H1 (cell line): ENCODE data around the gene TGFBI. TPM values are rescaled to one million over a fixed set of nuclear protein-coding genes. Genes with fewer than 3 reads are reported as not detected.

Experiments
- CTCF ChIA-PET: fragments of 300-600 bp; sonication (Branson Sonifier 250); formaldehyde crosslinking; loops from one replicate; lab custom pipeline; 2021; ENCODE audit not compliant: partially characterized antibody; lab: Charles Lee
- POLR2A ChIA-PET: fragments of 300-600 bp; sonication (Branson Sonifier 250); formaldehyde crosslinking; loops from one replicate; lab custom pipeline; 2021; ENCODE audit warnings: inconsistent platforms; ENCODE audit not compliant: partially characterized antibody; lab: Charles Lee
- DNase-seq, 2 experiments: peaks; one replicate each; pipeline versions ENCODE4 v3.0.0 to v3.0.0-alpha.2; 2010 to 2022; ENCODE audit warnings: low spot score in 2 of 2, low read depth in 1 of 2, mixed read lengths in 1 of 2
- FAIRE-seq: peaks from 2 replicates; lab custom pipeline; 2011; peaks lifted over from hg19 to GRCh38; lab: Jason Lieb, UNC
- H2AFZ ChIP-seq: 2 replicates; pipeline ENCODE4 v1.8.1; 2012; ENCODE audit warnings: low read length, inconsistent platforms
- H2AK5ac ChIP-seq: 2 replicates; pipeline ENCODE4 v1.6.1; 2013; ENCODE audit warnings: low read depth, low read length
- H2BK120ac ChIP-seq: replicated peaks from 2 replicates; pipeline ENCODE3; 2013; ENCODE audit warnings: low read depth, low read length, inconsistent platforms
- H2BK12ac ChIP-seq: 2 replicates; pipeline ENCODE4 v1.6.1; 2013; ENCODE audit warnings: low read depth, low read length
- H2BK15ac ChIP-seq: 2 replicates; pipeline ENCODE4 v1.6.1; 2013; ENCODE audit warnings: low read length
- H2BK20ac ChIP-seq: 2 replicates; pipeline ENCODE4 v1.6.1; 2013; ENCODE audit warnings: low read length
- H2BK5ac ChIP-seq: 2 replicates; pipeline ENCODE4 v1.6.1; 2013; ENCODE audit warnings: low read depth, low read length
- H3K14ac ChIP-seq: 2 replicates; pipeline ENCODE4 v1.6.1; 2013; ENCODE audit warnings: inconsistent platforms; ENCODE audit not compliant: insufficient read length
- H3K18ac ChIP-seq: 2 replicates; pipeline ENCODE4 v1.6.1; 2013; ENCODE audit warnings: low read length; ENCODE audit errors: extremely low read depth
- H3K23ac ChIP-seq: 2 replicates; pipeline ENCODE4 v1.6.1; 2013; ENCODE audit warnings: inconsistent platforms; ENCODE audit not compliant: insufficient read length
- H3K23me2 ChIP-seq: 2 replicates; pipeline ENCODE4 v1.6.1; 2013; ENCODE audit warnings: low read depth, low read length
- H3K27ac ChIP-seq: 2 replicates; pipeline ENCODE4 v1.6.1; 2011; ENCODE audit warnings: low read depth, low read length, inconsistent platforms
- H3K27me3 ChIP-seq, 4 experiments: replicated peaks in 1 of 4; 1 replicate in 1 of 4; 2 replicates in 3 of 4; pipeline versions ENCODE4 v1.6.1 to v1.8.1; 2011 to 2013; ENCODE audit warnings: low read length in 3 of 4, mild to moderate bottlenecking in 3 of 4, inconsistent platforms in 2 of 4, mixed read lengths in 2 of 4, moderate library complexity in 1 of 4; ENCODE audit not compliant: control insufficient read depth in 3 of 4, insufficient read depth in 3 of 4; ENCODE audit errors: extremely low read depth in 1 of 4
- H3K36me3 ChIP-seq, 4 experiments: 2 replicates each; pipeline versions ENCODE4 v1.6.1 to v1.8.1; 2011 to 2013; ENCODE audit warnings: mild to moderate bottlenecking in 4 of 4, low read length in 3 of 4, moderate library complexity in 2 of 4, control low read depth in 1 of 4, inconsistent platforms in 1 of 4; ENCODE audit not compliant: insufficient read depth in 4 of 4, control insufficient read depth in 2 of 4
- H3K4ac ChIP-seq: replicated peaks from 2 replicates; pipeline ENCODE3; 2013; ENCODE audit warnings: low read length, low read depth, mixed read lengths, inconsistent platforms; ENCODE audit not compliant: insufficient read length
- H3K4me1 ChIP-seq, 4 experiments: replicated peaks in 1 of 4; 1 replicate in 1 of 4; 2 replicates in 3 of 4; pipeline versions ENCODE4 v1.6.1 to v1.8.1; 2011 to 2013; ENCODE audit warnings: low read length in 3 of 4, inconsistent platforms in 2 of 4, mixed read lengths in 1 of 4; ENCODE audit not compliant: insufficient read depth in 4 of 4, control insufficient read depth in 3 of 4
- H3K4me2 ChIP-seq, 2 experiments: 2 replicates each; pipeline versions ENCODE4 v1.6.1 to v1.8.1; 2011 to 2013; ENCODE audit warnings: low read depth in 2 of 2, low read length in 2 of 2, control low read depth in 1 of 2, inconsistent platforms in 1 of 2, mild to moderate bottlenecking in 1 of 2; ENCODE audit not compliant: insufficient read depth in 1 of 2
- H3K4me3 ChIP-seq, 4 experiments: fragments of 200-600, 300-600 bp in 1 of 4; sonication (generic), shearing (Covaris generic), sonication (Bioruptor Twin) in 1 of 4; 2 replicates each; pipeline versions ENCODE4 v1.5.1 to v1.8.1; 2011 to 2016; ENCODE audit warnings: low read length in 4 of 4, low read depth in 3 of 4, control low read depth in 2 of 4, inconsistent platforms in 2 of 4, mild to moderate bottlenecking in 2 of 4, mixed read lengths in 1 of 4, moderate library complexity in 1 of 4; ENCODE audit not compliant: insufficient read depth in 2 of 4; ENCODE audit errors: extremely low read depth in 1 of 4
- H3K56ac ChIP-seq: replicated peaks from 2 replicates; pipeline ENCODE3; 2013; ENCODE audit warnings: low read depth, mild to moderate bottlenecking, mixed read lengths, low read length, inconsistent platforms; ENCODE audit not compliant: insufficient read length
- H3K79me1 ChIP-seq: 2 replicates; pipeline ENCODE4 v1.6.1; 2013; ENCODE audit warnings: low read depth, low read length, control low read depth
- H3K79me2 ChIP-seq, 2 experiments: 2 replicates each; pipeline versions ENCODE4 v1.6.1 to v1.8.1; 2012 to 2013; ENCODE audit warnings: low read length in 2 of 2, mild to moderate bottlenecking in 2 of 2, inconsistent platforms in 1 of 2; ENCODE audit not compliant: insufficient read depth in 2 of 2, control insufficient read depth in 1 of 2
- H3K9ac ChIP-seq, 4 experiments: replicated peaks in 1 of 4; 1 replicate in 1 of 4; 2 replicates in 3 of 4; pipeline versions ENCODE4 v1.6.1 to v1.8.1; 2011 to 2013; ENCODE audit warnings: low read depth in 3 of 4, low read length in 3 of 4, control low read depth in 2 of 4, mild to moderate bottlenecking in 2 of 4, moderate library complexity in 2 of 4, inconsistent platforms in 1 of 4; ENCODE audit errors: extremely low read depth in 1 of 4
- H3K9me3 ChIP-seq, 2 experiments: 2 replicates each; pipeline versions ENCODE4 v1.6.1 to v1.8.1; 2012 to 2013; ENCODE audit warnings: mild to moderate bottlenecking in 2 of 2, moderate library complexity in 2 of 2, control low read depth in 1 of 2, inconsistent platforms in 1 of 2, low read depth in 1 of 2, low read length in 1 of 2, mixed read lengths in 1 of 2; ENCODE audit not compliant: insufficient read depth in 2 of 2
- H4K20me1 ChIP-seq, 2 experiments: replicated peaks in 1 of 2; 2 replicates each; pipeline versions ENCODE3 to v1.8.1; 2011 to 2013; ENCODE audit warnings: inconsistent platforms in 2 of 2, low read length in 2 of 2, mild to moderate bottlenecking in 1 of 2; ENCODE audit not compliant: insufficient read depth in 2 of 2, control insufficient read depth in 1 of 2
- H4K5ac ChIP-seq: 2 replicates; pipeline ENCODE4 v1.6.1; 2013; ENCODE audit warnings: low read length, low read depth, mixed read lengths, inconsistent platforms; ENCODE audit not compliant: insufficient read length
- H4K8ac ChIP-seq: 2 replicates; pipeline ENCODE4 v1.8.0; 2013; ENCODE audit warnings: mild to moderate bottlenecking, moderate library complexity, low read length, inconsistent platforms; ENCODE audit not compliant: insufficient read depth; ENCODE audit errors: extremely low read depth
- H4K91ac ChIP-seq: replicated peaks from 2 replicates; pipeline ENCODE3; 2013; ENCODE audit warnings: low read length, mixed read lengths, inconsistent platforms; ENCODE audit not compliant: insufficient read length
- ASH2L ChIP-seq: fragments of 200-600, 300-600 bp; sonication (generic); IDR thresholded peaks from one replicate; pipeline ENCODE4 v1.7.1; 2017; ENCODE audit warnings: low read length
- CBX8 ChIP-seq: fragments of 300-800, 300-1000 bp; sonication (generic); IDR thresholded peaks from 2 replicates; pipeline ENCODE4 v1.7.1; 2016; ENCODE audit warnings: low read depth, low read length, borderline replicate concordance
- FOSL1 ChIP-seq: IDR thresholded peaks from 2 replicates; pipeline ENCODE4 v1.6.1; 2011; ENCODE audit warnings: mild to moderate bottlenecking, low read depth, low read length, moderate library complexity; ENCODE audit not compliant: insufficient read depth
- RAD21 ChIP-seq, 2 experiments: IDR thresholded peaks in 1 of 2; conservative IDR thresholded peaks in 1 of 2; 2 replicates each; pipeline ENCODE4 v1.6.1; 2011; ENCODE audit warnings: low read depth in 2 of 2, low read length in 2 of 2, improper control_type of control experiment in 1 of 2, inconsistent platforms in 1 of 2, mild to moderate bottlenecking in 1 of 2, moderate library complexity in 1 of 2
- TEAD4 ChIP-seq: IDR thresholded peaks from 2 replicates; pipeline ENCODE4 v1.6.1; 2012; ENCODE audit warnings: low read depth, low read length, inconsistent platforms, mixed read lengths
- WGBS, 2 experiments: shearing (Covaris generic) in 1 of 2; methylation state at CpG; one replicate each; pipeline versions ENCODE4 v1.1.6 to v1.1.7; 2013 to 2015; ENCODE audit warnings: low lambda C conversion rate in 2 of 2, mixed read lengths in 2 of 2, inconsistent platforms in 1 of 2, low coverage in 1 of 2, missing lambda C conversion rate in 1 of 2; ENCODE audit not compliant: insufficient replicate concordance in 2 of 2, insufficient coverage in 1 of 2, insufficient read length in 1 of 2; ENCODE audit errors: extremely low coverage in 1 of 2, missing lambda C conversion rate in 1 of 2; 5-methylcytosine and 5-hydroxymethylcytosine counted together
- polyA plus RNA-seq, 7 experiments: library from polyadenylated mRNA; depleted of rRNA in 3 of 7; stranded (reverse) in 5 of 7; unstranded in 2 of 7; fragments of >200 nt in 5 of 7; fragments of 200-250 nt in 2 of 7; gene quantifications; 1 replicate in 5 of 7; 2 replicates in 1 of 7; 4 replicates in 1 of 7; pipeline versions ENCODE4 v1.2.1 to v1.2.3, GENCODE V29; 2011 to 2013; ENCODE audit warnings: missing spikeins in 2 of 7, mixed read lengths in 2 of 7
- total RNA-seq: library from RNA; stranded (reverse); fragmentation: NEBNext Ultra II Directional; extraction: Animal tissue kit (Norgen Biotek cat#: 25700); gene quantifications from 2 replicates; pipeline ENCODE4 v1.2.1, GENCODE V29; 2021
- TF ChIP-seq, protein P1 (sequence below), 3 experiments: IDR thresholded peaks; 1 replicate in 2 of 3; 2 replicates in 1 of 3; pipeline versions ENCODE4 v1.5.1 to v1.6.1; 2011; ENCODE audit warnings: low read length in 3 of 3, mild to moderate bottlenecking in 3 of 3, inconsistent platforms in 2 of 3, low read depth in 1 of 3, moderate library complexity in 1 of 3; ENCODE audit not compliant: insufficient read depth in 1 of 3; ENCODE audit errors: control extremely low read depth in 1 of 3

The TGFBI gene
- total and polyA plus RNA-seq, 2 of the 8 experiments (the other 6 are each of a cell fraction or from before 2014, with no cell fraction given), result 6.0 to 8.5 TPM

DNA sequence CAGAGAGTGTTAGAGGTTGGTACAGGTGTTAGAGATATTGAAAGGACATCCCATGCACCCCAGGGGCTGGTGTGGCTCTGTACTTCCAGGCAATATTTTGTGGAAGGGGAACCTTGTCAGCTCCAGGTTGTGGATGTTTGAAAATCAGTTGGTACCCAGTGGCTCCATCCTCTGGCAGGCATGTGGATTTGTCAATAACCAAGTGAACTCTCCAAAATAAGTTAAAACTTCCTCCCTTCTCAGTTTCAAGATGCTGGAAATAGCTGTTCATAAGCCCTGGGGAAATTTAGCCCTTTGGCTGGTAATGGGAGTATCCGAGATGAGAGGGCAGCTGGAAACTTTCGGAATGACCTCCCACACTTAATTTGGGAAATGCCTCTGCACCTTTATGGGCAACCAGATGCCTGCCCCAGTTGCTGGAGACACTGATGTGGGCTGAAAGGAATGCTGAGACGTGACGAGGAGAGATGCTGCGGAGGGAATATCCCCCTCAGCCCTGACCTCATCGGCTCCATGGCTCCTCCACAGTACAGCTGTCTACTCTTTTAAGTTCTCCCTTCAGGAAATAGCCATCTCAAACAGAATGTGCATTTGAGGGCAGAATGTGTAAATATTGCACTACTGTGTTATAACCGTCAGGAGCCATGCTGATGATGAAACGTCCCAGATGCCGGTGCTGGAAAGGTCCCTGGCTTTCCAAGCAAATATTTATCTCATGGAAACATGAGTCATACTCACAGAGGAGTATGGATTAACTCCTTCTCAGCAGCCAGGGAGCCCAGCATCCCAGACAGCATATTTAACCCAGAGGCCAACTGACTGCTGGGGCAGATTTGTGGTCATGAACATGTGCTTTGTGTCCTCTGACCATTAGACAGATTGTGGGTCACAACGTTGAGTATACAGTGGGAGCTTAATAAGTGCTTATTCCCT, 29.5 kb downstream of the TGFBI start:
- H2BK20ac ChIP-seq, result no peak overlapping the region
- no peak overlapping the region for H3K4ac ChIP-seq
- no peaks in the 10 kb centered on the region for H4K20me1 ChIP-seq
- no peaks in the 10 kb centered on the region for H3K27me3 ChIP-seq
- no peak overlapping the region for H2BK120ac ChIP-seq
- 81% methylated on average over 10 of the region's 10 CpGs; no CpG with 5 or more reads in 1 of the 2 experiments for WGBS, 2 experiments
- peak in 1 of 2 experiments; percentile 55 for DNase-seq
- H2AFZ ChIP-seq, result no peak overlapping the region
- TF ChIP-seq ASH2L (peak; percentile 20), TEAD4 (peak; percentile 93), RAD21 (IDR thresholded peaks at IDR 0.05 in 1 of 2, conservative IDR thresholded peaks at IDR 0.05 in 1 of 2; ENCODE audit: low read depth in 2 of 2, low read length in 2 of 2) (peak; percentile 55 to 58), FOSL1 (no peak), CBX8 (no peak)
- TF ChIP-seq, protein P1, sequence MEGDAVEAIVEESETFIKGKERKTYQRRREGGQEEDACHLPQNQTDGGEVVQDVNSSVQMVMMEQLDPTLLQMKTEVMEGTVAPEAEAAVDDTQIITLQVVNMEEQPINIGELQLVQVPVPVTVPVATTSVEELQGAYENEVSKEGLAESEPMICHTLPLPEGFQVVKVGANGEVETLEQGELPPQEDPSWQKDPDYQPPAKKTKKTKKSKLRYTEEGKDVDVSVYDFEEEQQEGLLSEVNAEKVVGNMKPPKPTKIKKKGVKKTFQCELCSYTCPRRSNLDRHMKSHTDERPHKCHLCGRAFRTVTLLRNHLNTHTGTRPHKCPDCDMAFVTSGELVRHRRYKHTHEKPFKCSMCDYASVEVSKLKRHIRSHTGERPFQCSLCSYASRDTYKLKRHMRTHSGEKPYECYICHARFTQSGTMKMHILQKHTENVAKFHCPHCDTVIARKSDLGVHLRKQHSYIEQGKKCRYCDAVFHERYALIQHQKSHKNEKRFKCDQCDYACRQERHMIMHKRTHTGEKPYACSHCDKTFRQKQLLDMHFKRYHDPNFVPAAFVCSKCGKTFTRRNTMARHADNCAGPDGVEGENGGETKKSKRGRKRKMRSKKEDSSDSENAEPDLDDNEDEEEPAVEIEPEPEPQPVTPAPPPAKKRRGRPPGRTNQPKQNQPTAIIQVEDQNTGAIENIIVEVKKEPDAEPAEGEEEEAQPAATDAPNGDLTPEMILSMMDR (IDR thresholded peaks at IDR 0.05; ENCODE audit: control extremely low read depth in 1 of 3, insufficient read depth in 1 of 3, low read depth in 1 of 3, low read length in 3 of 3), result peak; percentile 25 to 72 (median 61)
- H4K5ac ChIP-seq, result no peak overlapping the region
- no peak overlapping the region for H2BK5ac ChIP-seq
- H3K4me1 ChIP-seq, result peaks cover 0 to 7% (median 1%) of the 10 kb centered on the region in 4 experiments; a peak in 3 of 7 replicates
- H3K18ac ChIP-seq, result no peak overlapping the region
- H3K36me3 ChIP-seq, result no peaks in the 10 kb centered on the region
- H2AK5ac ChIP-seq, result no peak overlapping the region
- no peak overlapping the region for H2BK15ac ChIP-seq
- no peak overlapping the region for H3K4me3 ChIP-seq
- ChIA-PET CTCF (interaction anchor here (0.6 to 5.6 kb wide), 56 partner anchors 9 to 1191 kb away, joined by 3 to 30 read pairs (median 4); partner anchors contain the start of genes CXCL14, SLC25A48 and TGFBI), POLR2A (interaction anchor here (0.8 kb wide), 1 partner anchor 17 kb away, joined by 3 read pairs; no protein-coding TSS in a partner anchor)
- no peaks in the 10 kb centered on the region for H3K79me2 ChIP-seq
- H3K4me2 ChIP-seq, result no peak overlapping the region
- H4K8ac ChIP-seq, result no peak overlapping the region
- no peak overlapping the region for H3K56ac ChIP-seq
- H3K23ac ChIP-seq, result no peak overlapping the region
- no peaks in the 10 kb centered on the region for H3K23me2 ChIP-seq
- H4K91ac ChIP-seq, result no peak overlapping the region
- no peak overlapping the region; the same call in 1 of the 2 replicates for H2BK12ac ChIP-seq
- H3K14ac ChIP-seq, result no peak overlapping the region
- H3K27ac ChIP-seq, result no peak overlapping the region
- no peak for FAIRE-seq
- no peaks in the 10 kb centered on the region for H3K9me3 ChIP-seq
- H3K9ac ChIP-seq, result no peak overlapping the region
- no peaks in the 10 kb centered on the region for H3K79me1 ChIP-seq
